Stimulated activated CD4-positive, alpha-beta T cell treated with anti-CD3 and anti-CD28 coated beads, Interleukin-4, amount 100 ng/mL, for 1 hour (primary cell): Measurements from ENCODE around the gene NECTIN3.

ENCODE experiments used
- DNase-seq: peaks from one replicate; pipeline ENCODE4 v3.0.0-alpha.2; 2020

The NECTIN3 gene

GRCh38 chr3:111084911-111085310 is 13.3 kb downstream of the NECTIN3 start:
- DNase-seq, result no peak

DNA sequence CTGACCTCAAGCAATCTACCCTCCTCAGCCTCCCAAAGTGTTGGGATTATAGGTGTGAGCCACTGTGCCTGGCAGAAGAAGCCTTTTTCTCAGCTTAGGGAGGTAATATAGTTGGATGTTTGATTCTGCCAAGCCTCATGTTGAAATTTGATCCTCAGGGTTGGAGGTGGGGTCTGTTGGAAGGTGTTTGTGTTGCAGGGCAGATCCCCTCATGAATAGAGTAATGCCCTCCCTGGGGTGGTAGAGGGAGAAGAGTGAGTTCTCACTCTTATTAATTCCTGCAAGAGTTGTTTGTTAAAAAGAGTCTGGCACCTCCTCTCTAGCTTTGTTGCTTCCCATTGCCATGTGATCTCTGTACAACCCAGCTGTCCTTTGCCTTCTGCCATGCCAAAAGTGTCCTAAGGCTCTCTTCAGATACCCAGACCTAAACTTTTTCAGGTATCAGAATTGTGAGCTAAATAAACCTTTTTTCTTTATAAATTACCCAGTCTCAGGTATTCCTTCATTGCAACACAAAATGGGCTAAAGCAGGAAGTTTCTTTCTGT is 16.4 kb downstream of the NECTIN3 start:
- no peak for DNase-seq

GRCh38 chr3:111096487-111097209 is 25.0 kb downstream of the NECTIN3 start:
- no peak for DNase-seq

DNA sequence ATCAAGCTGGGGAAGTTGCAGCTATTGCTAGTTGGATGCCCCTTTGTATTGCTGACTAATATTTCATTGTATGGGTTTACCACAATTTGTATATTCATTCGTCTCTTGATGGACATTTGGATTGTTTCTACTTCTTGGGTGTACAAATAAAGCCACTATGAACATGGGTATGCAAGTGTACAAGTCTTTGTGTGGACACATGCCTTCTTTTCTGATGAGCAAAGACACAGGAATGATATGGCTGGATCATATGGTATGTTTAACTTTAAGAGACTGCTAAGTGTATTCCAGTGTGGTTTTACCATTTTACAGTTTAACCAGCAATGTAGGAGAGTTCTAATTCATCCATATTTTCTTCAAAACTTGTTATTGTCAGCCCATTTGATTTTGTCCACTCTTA is 32.2 kb downstream of the NECTIN3 start:
- no peak for DNase-seq

GRCh38 chr3:111106993-111107661 is 35.5 kb downstream of the NECTIN3 start:
- no peak for DNase-seq

DNA sequence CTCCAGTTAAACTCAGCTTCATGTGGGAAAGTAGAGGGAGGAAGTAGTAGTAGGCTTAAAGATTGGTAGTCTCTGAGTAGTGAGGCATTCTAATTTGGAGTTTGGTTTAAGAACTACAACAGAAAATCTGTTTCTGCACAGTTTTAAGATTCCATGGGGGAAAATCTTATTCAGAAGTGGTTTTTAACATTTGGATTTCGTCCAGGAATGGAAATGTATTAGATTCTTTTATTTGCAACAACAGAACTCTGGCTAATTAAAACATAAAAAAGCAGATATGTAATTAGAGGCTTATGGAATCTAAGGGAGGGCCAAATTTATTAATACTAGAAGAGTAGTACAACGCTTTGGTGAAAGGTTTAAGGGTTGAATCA is 36.0 kb downstream of the NECTIN3 start:
- no peak for DNase-seq

- no peak for DNase-seq
These were observed 41.3 kb downstream of the NECTIN3 start for GRCh38 chr3:111112913-111113312.

DNA sequence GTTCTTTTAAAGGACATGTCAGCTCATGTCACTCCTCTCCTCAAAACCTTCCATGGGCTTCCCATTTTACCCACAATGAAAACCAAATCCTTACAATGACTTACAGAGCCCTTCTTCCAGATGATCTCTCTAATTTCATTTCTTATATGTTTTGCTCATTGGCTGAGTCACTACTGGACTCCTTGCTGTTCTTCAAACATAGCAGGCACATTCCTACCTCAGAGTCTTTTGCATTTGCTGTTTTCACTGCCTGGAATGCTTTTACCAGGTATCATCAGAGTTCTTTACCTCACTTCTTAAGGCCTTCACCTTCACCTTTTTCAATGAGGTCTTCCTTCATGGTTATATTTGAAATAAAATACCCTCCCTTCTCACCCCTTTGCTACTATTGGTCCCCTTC is 57.3 kb downstream of the NECTIN3 start:
- no peak for DNase-seq

- no peak for DNase-seq
These were observed 59.2 kb downstream of the NECTIN3 start for GRCh38 chr3:111130827-111131226.

DNA sequence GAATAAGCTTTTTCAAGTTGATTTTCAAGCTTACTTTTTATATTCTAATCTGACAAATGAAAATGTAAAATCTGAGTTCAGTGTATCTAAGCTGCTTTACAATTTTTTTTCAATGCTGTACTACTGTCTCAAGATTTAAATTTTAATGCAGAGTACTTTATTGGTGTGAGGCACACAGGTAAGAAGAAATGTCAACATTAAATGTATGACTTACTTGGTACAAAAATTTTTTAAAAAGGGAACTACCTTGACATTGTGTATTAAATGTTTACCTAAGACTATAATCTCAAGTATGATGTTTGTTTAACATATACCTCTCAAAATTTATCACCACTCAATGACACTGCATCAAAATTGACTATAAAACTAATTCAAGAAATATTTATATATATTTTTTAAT is 62.7 kb downstream of the NECTIN3 start:
- DNase-seq, result no peak

GRCh38 chr3:111151438-111151837 is 79.8 kb downstream of the NECTIN3 start:
- no peak for DNase-seq

DNA sequence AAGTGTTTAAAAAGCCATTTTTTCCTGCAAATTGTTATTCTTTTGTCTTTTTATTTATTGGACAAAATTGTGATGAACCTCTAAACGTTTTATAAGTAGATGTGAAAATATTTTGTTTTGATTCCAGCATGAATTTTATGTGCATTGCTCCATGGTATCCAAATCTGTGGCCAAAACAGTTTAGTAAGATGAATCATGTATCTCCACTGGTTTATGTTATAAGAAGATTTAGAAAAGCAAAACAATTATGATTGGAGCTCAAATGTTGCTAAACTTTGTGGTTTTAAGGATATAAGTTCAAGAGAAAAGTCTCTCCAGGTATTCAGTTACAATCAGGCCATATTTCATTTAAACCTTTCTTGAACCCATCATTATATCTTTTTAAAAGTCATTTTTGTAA is 80.9 kb downstream of the NECTIN3 start:
- DNase-seq, result no peak

- DNase-seq, result no peak
These were observed 84.9 kb downstream of the NECTIN3 start for GRCh38 chr3:111156517-111156916.

GRCh38 chr3:111159391-111159790 is 87.8 kb downstream of the NECTIN3 start:
- DNase-seq, result no peak

DNA sequence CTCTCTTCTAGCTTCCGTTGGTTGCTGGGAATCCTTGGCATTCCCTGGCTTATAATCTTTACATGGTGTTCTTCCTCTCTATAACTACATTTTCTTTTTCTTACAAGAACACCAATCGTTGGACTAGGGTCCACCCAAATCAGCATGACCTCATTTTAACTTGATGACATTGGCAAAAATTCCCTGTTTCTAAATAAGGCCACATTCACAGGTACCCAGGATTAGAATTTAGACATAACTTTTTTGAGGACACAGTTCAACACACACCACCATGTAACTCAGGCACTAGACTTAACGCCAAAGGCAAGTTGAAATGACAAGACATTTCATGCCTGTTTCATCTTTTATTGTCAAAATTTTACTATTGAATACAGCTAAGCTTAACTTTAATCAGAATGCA is 93.0 kb downstream of the NECTIN3 start:
- no peak for DNase-seq

DNA sequence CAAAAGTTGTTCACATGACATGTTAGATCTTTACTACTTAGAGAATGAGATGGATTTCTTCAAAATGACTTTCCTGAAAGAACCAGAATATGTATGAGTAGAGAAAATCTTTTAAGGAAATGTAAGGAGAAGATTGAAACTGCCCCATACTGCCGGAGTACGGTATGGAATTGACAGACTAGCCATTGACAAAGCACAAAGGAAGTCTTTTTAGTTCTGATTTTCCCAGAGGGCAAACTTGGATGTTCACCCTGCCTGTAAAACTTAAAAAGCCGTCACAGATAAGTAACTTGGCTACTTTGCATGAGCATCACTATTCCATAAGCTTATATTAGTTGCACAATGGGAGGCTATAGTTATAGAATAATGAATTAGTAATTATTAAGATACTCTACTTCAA is 93.8 kb downstream of the NECTIN3 start:
- DNase-seq, result no peak

- no peak for DNase-seq
These were observed 101.8 kb downstream of the NECTIN3 start for GRCh38 chr3:111173328-111173900.

DNA sequence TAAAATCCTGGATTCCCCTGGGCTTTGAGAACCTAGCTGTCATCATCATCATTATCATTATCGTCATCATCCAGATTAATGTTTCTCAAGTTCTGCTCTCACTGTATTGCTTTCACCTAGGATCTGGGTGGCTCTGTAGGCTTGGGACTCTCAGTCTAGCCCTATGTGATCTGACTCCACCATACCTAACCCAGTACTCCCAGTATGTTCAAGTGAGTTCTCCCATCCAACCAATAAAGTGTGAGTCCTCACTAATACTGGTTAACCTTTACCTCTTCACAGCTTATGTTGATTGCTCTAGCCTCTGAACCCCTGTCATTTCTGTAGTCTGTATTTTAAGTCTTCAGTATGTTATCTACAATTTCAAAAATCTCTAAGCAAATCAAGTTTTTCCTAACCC is 102.3 kb downstream of the NECTIN3 start:
- no peak for DNase-seq

GRCh38 chr3:111190518-111190917 is 118.9 kb downstream of the NECTIN3 start:
- no peak for DNase-seq

DNA sequence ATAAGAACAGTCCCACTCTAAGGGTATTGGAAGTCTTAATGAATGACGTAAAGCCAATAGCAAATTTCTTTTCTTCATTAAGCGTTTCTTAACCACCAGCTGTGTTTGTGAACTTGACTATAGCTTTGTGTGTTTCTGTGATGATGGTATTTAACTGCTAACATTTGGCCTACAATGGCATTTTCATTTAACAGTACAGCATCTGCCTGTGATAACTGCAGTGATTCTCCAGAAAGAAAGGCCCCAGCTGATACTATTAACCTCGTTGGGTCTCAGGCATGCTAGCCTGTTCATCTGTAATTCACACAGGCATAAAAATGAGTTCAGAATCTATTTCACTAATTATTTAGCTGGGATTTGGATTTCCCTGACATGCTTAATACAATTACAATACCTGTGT is 121.9 kb downstream of the NECTIN3 start:
- DNase-seq, result no peak

DNA sequence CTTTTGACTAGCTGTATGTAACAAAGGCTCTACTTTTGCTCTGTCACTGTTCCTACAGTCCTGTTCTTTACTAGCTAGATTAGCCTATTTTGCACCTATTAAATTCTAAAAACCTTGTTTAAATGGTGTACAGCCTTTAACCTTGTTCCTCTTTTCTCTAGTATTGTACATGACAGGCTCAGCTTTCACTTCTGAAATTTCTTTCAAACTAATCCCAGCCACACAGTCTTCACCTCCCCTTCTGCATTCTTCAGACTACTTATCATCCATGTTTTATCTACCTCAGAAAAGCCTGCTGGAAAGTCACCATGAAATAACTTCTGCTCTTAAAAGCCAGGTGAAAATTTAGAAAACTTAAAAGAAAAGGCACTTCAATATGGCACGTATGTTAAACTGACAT is 122.4 kb downstream of the NECTIN3 start:
- no peak for DNase-seq

- DNase-seq, result no peak
These were observed 125.9 kb downstream of the NECTIN3 start for GRCh38 chr3:111197485-111197884.

GRCh38 chr3:111200027-111200426 is 128.4 kb downstream of the NECTIN3 start:
- no peak for DNase-seq

- no peak for DNase-seq
These were observed 138.5 kb downstream of the NECTIN3 start for GRCh38 chr3:111210003-111210711.
